HG02840 (cell line): ENCODE measurements around the gene OR52E5.

ENCODE experiments used
- ATAC-seq: cut with Tn5 transposase; IDR thresholded peaks from one replicate; pipeline ENCODE4 v1.9.1; 2021; ENCODE audit warnings: mild to moderate bottlenecking, moderate library complexity, moderate number of reproducible peaks; ENCODE audit not compliant: unreplicated experiment, low FRiP score

The OR52E5 gene

GRCh38 chr11:5892908-5893307 lies at the start of gene OR52E5:
OR52E5 (plus strand) TSS chr11:5893208; CDS start chr11:5900777, 7,569 bp downstream.
- no peak for ATAC-seq

GRCh38 chr11:5846701-5847100 lies 46.3 kb upstream of the OR52E5 start:
- ATAC-seq = no peak

- no peak for ATAC-seq
These were observed 45.3 kb upstream of the OR52E5 start for GRCh38 chr11:5847711-5848110.

- ATAC-seq = no peak
These were observed 42.0 kb upstream of the OR52E5 start for GRCh38 chr11:5851002-5851401.

GRCh38 chr11:5857590-5857989 lies 35.4 kb upstream of the OR52E5 start, which contains the start of gene OR52E8:
OR52E8 (minus strand) TSS chr11:5857690; CDS start chr11:5857690, 0 bp downstream.
- no peak for ATAC-seq

GRCh38 chr11:5865826-5866225 lies 27.2 kb upstream of the OR52E5 start:
- ATAC-seq = no peak

- ATAC-seq = no peak
These were observed 14.4 kb upstream of the OR52E5 start for GRCh38 chr11:5878564-5878963.

GRCh38 chr11:5880329-5880728 lies 12.7 kb upstream of the OR52E5 start, which contains the start of gene OR52E4:
OR52E4 (plus strand) TSS chr11:5880629; CDS start chr11:5884293, 3,664 bp downstream.
- ATAC-seq = no peak

GRCh38 chr11:5881756-5882155 lies 11.3 kb upstream of the OR52E5 start:
- no peak for ATAC-seq

GRCh38 chr11:5887172-5887571 lies 5.8 kb upstream of the OR52E5 start:
- ATAC-seq = no peak

- ATAC-seq = no peak
These were observed 5.3 kb upstream of the OR52E5 start for GRCh38 chr11:5887661-5888060.

GRCh38 chr11:5891216-5891800 lies 1.7 kb upstream of the OR52E5 start:
- no peak for ATAC-seq

- ATAC-seq = no peak
These were observed 6.5 kb downstream of the OR52E5 start for GRCh38 chr11:5899534-5899933.

GRCh38 chr11:5910540-5910939 lies 17.5 kb downstream of the OR52E5 start:
- ATAC-seq = no peak

GRCh38 chr11:5922749-5923426 lies 29.9 kb downstream of the OR52E5 start:
- peak; percentile 79 for ATAC-seq

GRCh38 chr11:5923427-5923776 lies 30.4 kb downstream of the OR52E5 start:
- peak; percentile 47 for ATAC-seq

- peak; percentile 11 for ATAC-seq
These were observed 30.8 kb downstream of the OR52E5 start for GRCh38 chr11:5923794-5924193.

- no peak for ATAC-seq
These were observed 35.3 kb downstream of the OR52E5 start for GRCh38 chr11:5928271-5928670.

GRCh38 chr11:5928811-5929210 lies 35.8 kb downstream of the OR52E5 start:
- ATAC-seq = no peak

- ATAC-seq = no peak
These were observed 36.8 kb downstream of the OR52E5 start for GRCh38 chr11:5929571-5930368.

GRCh38 chr11:5930614-5931013 lies 37.6 kb downstream of the OR52E5 start:
- no peak for ATAC-seq
